Dedifferentiated amniotic fluid mesenchymal stem cell (primary cell): ENCODE measurements around the gene TMEM59.

Experiments used
- DNase-seq: peaks from one replicate; pipeline ENCODE4 v3.0.0-alpha.2; 2016; ENCODE audit errors: extremely low spot score

The TMEM59 gene

GRCh38 chr1:53984726-53985125 is 68.3 kb downstream of the TMEM59 start:
- DNase-seq: no peak

GRCh38 chr1:53982763-53983104 is 70.3 kb downstream of the TMEM59 start:
- no peak for DNase-seq

GRCh38 chr1:53982034-53982762 is 70.8 kb downstream of the TMEM59 start:
- DNase-seq: no peak

GRCh38 chr1:53981220-53981619 is 71.8 kb downstream of the TMEM59 start:
- no peak for DNase-seq

- DNase-seq: no peak
These were observed 73.1 kb downstream of the TMEM59 start for GRCh38 chr1:53979712-53980450.
